HG03175 (cell line): ENCODE measurements around the gene PTBP3.
"Not testable (repeated sequence)": the region's sequence is repeated elsewhere in the genome, so short reads cannot be mapped to it uniquely, and the experiment has no call there.

Experiments used
- ATAC-seq: cut with Tn5 transposase; IDR thresholded peaks from one replicate; pipeline ENCODE4 v1.9.1; 2021; ENCODE audit warnings: mild to moderate bottlenecking, moderate library complexity; ENCODE audit not compliant: unreplicated experiment

The PTBP3 gene

GRCh38 chr9:112325127-112325526, 8.3 kb downstream of the PTBP3 start:
- ATAC-seq = no peak

DNA sequence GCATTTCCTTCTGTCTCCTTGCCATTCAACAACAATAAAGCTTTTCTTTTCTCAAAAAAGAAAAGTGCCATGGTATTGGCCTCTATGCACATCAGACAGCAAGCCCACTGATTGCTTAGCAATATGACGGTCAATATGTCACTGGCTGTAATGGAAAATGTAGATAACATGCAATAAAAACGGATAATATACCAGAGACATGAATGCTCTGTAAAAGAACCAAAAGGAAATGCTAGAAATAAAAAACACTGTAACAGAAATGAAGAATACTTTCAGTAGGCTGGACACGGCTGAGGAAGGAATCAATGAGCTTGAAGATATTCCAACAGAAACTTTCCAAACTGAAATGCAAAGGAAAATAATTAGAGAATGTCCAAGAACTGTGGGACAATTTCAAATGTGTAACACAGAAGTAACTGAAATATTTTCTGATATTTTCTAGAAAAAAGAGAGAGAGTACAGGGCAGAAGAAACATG, 10.0 kb downstream of the PTBP3 start:
- ATAC-seq = no peak

DNA sequence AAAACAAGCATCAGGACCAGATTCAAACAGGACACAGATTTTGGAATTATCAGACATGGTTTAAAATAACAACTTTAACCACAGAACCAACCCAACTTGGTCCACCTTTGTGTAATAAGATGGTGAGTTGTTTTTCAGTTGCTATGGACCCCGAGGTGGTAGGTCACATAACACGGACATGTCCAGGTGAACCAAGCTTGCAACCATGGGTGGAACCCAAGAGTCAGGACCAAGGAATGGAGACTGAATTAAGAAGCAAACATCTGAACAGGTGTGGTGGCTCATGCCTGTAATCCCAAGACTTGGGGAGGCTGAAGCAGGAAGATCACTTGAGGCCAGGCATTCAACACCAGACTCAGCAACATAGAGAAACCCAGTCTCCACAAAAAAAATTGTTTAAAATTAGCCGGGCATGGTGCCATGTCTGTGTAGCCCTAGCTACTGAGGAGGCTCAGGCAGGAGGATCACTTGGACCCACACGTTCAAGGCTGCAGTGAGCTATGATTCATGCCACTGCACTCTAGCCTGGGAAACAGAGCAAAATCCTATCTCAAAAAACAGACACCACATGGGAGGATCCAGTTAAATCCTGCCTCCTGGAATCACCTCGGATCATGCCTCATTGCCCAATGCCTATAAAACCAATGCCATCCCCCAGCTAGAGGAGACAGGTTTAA, 10.6 kb downstream of the PTBP3 start:
- no peak for ATAC-seq

- no peak for ATAC-seq
These were observed 17.0 kb downstream of the PTBP3 start for GRCh38 chr9:112316258-112316943.

GRCh38 chr9:112315331-112316257, 17.8 kb downstream of the PTBP3 start:
- no peak for ATAC-seq

- no peak for ATAC-seq
These were observed 21.3 kb downstream of the PTBP3 start for GRCh38 chr9:112312139-112312538.

- ATAC-seq = no peak
These were observed 21.9 kb downstream of the PTBP3 start for GRCh38 chr9:112311497-112311896.

DNA sequence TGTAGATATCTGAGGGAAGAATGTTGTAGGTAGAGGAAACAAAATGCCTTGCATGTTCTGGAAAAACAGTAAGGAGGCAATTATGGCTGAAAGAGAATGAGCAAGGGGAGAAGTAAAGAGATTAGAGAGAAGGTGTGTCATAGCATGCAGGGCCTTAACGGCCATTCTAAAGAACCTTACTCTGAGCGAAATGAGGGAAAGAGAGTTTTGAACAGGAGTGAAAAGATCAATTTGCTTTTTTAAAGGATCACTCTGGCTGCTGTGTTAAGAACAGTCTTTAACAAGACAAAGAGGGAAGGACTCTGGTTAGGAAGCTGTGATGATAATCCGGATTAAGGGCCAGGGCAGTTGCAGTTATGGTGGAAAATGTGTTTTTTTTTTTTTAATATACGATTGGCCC, 22.6 kb downstream of the PTBP3 start:
- no peak for ATAC-seq

- no peak for ATAC-seq
These were observed 24.8 kb downstream of the PTBP3 start for GRCh38 chr9:112308588-112308987.

GRCh38 chr9:112301420-112301819, 32.0 kb downstream of the PTBP3 start:
- no peak for ATAC-seq

DNA sequence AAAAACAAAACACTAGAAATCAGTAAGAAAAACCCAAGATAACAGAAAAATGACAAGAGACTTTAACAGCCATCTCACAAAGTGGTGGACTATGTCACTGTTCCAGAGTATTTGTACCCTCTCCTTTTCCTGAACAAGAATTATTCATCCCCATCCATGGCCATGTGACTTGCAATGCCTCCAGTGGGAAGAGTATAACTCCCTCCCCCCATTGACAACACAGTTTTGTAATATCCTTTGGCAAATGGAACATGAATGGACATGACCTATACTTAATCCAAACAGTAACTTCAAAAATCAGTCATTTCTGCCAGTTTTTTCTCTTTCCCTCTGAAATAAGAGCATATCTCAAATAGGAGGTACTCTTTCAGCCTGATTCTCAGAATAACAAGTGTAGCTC, 33.9 kb downstream of the PTBP3 start:
- no peak for ATAC-seq

DNA sequence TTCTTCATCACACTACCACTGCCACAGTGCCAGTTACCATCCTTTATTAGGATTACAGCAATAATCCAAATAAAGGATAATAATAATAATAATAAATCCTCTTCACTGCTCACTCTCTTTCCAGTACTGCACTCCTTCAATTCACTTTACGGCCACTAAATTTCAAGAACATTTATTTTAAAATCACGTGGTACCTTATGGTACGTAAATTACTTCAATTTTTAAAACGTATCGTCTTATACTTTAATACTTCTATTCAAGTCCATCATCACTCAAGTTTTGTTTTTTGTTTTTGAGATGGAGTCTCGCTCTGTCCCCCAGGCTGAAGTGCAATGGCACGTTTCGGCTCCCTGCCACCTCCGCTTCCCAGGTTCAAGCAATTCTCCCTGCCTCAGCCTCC, 36.5 kb downstream of the PTBP3 start:
- no peak for ATAC-seq

DNA sequence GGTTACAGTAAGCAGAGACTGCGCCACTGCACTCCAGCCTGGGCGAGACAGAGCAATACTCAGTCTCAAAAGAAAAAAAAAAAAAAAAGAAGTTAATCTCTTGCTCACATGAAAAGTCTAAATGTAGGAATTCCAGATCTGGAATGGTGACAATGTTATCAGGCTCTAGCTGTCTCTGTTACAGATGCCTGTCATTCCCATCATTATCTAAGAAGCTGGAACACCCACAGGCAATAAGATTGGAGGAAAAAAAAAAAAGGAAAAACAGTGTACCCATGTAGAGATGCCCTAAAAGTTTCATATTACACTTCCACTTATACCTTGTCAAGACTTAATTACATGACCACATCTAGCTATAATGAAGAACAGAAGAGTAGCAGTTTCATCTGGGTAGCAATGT, 38.2 kb downstream of the PTBP3 start:
- ATAC-seq = no peak

DNA sequence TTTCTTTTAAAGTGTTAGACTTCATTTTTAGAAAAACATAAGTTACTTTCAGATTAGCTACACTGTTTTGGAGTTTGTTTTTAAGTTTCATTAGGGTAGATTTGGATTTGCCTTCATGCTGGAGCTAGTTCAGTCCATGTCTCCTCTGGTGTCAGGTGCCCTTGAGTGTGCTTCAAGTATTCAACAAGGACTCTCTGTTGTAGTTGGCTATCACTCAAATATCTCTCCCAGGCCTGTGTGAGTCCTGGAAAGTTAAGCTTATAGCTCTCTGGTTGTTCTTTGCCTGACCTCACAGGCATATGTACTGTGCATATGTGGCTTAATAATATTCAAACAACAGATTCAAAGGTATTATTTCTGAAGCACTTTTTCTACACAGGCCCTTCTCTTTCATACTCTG, 45.4 kb downstream of the PTBP3 start:
- no peak for ATAC-seq

DNA sequence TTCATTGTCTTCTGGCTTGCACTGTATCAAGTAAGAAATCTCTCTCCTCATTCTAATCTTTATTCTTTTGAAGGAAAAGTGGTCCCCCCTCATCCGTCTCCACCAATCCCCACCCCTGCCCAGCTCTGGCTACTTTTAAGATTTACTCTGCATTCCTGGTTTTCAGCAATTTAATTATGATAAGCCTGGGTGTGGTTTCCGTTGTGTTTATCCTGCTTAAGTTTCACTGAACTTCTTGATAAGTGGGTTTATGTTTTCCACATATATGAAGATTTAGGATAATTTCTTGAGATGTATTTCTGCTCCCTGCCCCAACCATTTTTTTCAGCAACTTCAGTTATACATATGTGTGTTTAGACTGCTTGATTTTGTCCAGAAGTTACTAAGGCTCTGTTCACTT, 46.5 kb downstream of the PTBP3 start:
- ATAC-seq = no peak

- ATAC-seq = no peak
These were observed 48.4 kb downstream of the PTBP3 start for GRCh38 chr9:112285056-112285455.

DNA sequence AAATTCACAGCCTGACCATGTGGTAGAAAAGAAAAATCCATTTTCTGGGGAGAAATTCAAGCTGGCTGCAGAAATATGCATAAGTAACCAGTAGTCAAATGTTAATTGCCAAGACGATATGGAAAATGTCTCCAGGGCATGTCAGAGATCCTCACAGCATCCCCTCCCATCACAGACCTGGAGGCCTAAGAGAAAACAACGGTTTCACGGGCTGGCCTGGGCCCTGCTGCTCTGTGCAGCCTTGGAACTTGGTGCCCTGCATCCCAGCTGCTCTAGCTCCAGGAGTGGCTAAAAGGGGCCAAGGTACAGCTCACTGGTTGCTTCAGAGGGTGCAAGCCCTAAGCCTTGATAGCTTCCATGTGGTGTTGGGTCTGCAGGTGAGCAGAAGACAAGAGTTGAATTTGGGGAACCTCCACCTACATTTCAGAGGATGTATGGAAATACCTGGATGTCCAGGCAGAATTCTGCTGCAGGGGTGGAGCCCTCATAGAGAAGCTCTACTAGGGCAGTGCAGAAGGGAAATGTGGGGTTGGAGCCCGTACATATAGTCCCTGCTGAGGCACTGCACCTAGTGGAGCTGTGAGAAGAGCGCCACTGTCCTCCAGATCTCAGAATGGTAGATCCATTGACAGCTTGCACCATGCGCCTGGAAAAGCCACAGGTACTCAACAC, 49.7 kb downstream of the PTBP3 start:
- no peak for ATAC-seq

- ATAC-seq = not testable (repeated sequence)
These were observed 50.6 kb downstream of the PTBP3 start for GRCh38 chr9:112282841-112283240.

GRCh38 chr9:112280904-112281303, 52.5 kb downstream of the PTBP3 start:
- ATAC-seq = no peak

GRCh38 chr9:112279501-112279900, 53.9 kb downstream of the PTBP3 start:
- no peak for ATAC-seq

GRCh38 chr9:112278152-112278551, 55.3 kb downstream of the PTBP3 start:
- no peak for ATAC-seq
